Measurements from ENCODE around the gene CD1C.

Gene CD1C

DNA sequence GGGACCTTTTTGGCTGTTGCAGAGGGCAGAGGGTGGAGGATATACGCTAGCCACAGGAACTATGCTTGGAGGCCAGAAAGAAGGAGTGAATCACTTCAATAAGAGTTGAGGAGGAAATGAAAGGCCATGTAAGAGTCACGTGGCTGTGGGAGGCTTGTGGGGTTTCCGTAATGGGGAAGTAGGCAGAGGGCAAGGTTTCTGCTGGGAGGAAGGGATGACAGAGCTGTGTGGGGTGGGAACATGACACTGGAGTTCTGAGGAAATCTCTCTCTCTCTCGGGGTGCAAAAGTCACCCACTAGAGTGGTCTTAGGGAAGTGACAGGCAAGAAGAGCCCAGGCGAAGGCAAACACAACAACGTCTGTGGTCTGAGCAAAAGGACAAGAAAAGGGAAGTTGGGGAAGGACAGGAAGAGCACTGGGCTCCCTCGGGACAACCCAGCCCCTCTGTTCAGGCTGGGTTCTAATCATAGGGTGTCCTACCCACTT is 3.9 kb upstream of the CD1C start:
- TF ChIP-seq CEBPB (IDR thresholded peaks at IDR 0.05) (no peak), NFIC (IDR thresholded peaks at IDR 0.05) (no peak), YY1 (IDR thresholded peaks at IDR 0.05; ENCODE audit: low read depth) (no peak), EGR1 (IDR thresholded peaks at IDR 0.05) (no peak), CREB1 (IDR thresholded peaks at IDR 0.05; ENCODE audit: low read depth) (no peak), TCF12 (IDR thresholded peaks at IDR 0.05; ENCODE audit: low read depth) (no peak), RAD21 (IDR thresholded peaks at IDR 0.05; ENCODE audit: low read depth) (no peak), ZBTB7A (IDR thresholded peaks at IDR 0.05; ENCODE audit: low read depth) (no peak), EP300 (IDR thresholded peaks at IDR 0.05; ENCODE audit: borderline replicate concordance) (no peak), MAX (IDR thresholded peaks at IDR 0.05) (no peak), FOXM1 (IDR thresholded peaks at IDR 0.05; ENCODE audit: borderline replicate concordance, low read depth) (no peak), REST (IDR thresholded peaks at IDR 0.05; ENCODE audit: low read depth) (no peak), TAF1 (IDR thresholded peaks at IDR 0.05; ENCODE audit: low read depth) (no peak), TEAD4 (IDR thresholded peaks at IDR 0.05) (no peak)
- TF ChIP-seq, protein P1, sequence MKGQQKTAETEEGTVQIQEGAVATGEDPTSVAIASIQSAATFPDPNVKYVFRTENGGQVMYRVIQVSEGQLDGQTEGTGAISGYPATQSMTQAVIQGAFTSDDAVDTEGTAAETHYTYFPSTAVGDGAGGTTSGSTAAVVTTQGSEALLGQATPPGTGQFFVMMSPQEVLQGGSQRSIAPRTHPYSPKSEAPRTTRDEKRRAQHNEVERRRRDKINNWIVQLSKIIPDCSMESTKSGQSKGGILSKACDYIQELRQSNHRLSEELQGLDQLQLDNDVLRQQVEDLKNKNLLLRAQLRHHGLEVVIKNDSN (IDR thresholded peaks at IDR 0.05) = no peak

DNA sequence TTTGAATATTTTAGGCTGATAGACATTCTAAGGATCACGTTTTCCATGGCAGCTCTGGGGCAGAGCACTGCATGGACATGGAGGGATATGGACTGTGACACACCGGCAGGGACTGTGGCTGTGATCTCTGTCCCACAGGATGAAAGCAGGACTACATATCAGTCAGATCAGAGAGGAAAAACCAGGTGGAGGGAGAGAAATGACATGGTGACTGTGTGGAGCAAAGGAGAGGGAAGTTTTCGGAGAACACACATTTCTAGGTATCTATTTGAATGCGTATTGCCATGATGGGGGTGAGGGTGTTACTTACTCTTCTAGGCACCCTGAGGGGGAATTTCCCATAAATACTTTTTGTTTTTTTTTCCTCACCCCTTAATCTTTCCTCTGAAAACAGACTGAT is 3.2 kb upstream of the CD1C start:
- TF ChIP-seq CEBPB (IDR thresholded peaks at IDR 0.05) (no peak), YY1 (IDR thresholded peaks at IDR 0.05; ENCODE audit: low read depth) (no peak), ZBTB7A (IDR thresholded peaks at IDR 0.05; ENCODE audit: low read depth) (no peak), NFIC (IDR thresholded peaks at IDR 0.05) (no peak)

GRCh38 chr1:158286941-158287346 is 2.8 kb upstream of the CD1C start:
- TF ChIP-seq RAD21 (IDR thresholded peaks at IDR 0.05; ENCODE audit: low read depth) = no peak
- TF ChIP-seq TEAD4 (IDR thresholded peaks at IDR 0.05) = no peak
- no peak for TF ChIP-seq TAF1 (IDR thresholded peaks at IDR 0.05; ENCODE audit: low read depth)

- no peak for TF ChIP-seq RAD21 (IDR thresholded peaks at IDR 0.05; ENCODE audit: low read depth)
- TF ChIP-seq TAF1 (IDR thresholded peaks at IDR 0.05; ENCODE audit: low read depth) = no peak
- no peak for TF ChIP-seq CREB1 (IDR thresholded peaks at IDR 0.05; ENCODE audit: low read depth)
- TF ChIP-seq EP300 (IDR thresholded peaks at IDR 0.05; ENCODE audit: borderline replicate concordance) = no peak
Observed at GRCh38 chr1:158290321-158290844, 660 bp downstream of the CD1C start.

DNA sequence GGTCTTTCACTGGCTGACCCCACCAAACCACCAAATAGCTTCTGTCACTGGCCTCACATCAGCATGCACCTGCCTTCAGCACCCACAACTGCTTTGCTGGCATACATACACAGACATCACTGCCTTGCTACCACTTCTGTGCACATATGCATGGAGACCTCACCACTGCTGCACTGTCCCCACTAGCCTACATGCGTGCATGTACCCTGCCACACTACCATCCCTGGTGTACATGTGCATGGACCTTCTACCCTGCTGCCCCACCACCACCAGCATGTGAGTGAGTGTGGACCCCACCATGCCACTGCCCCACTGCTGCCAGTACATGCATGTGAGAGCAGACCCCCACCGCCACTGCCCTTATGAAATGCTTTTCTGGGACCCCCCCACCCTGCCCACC is 6.1 kb downstream of the CD1C start:
- TF ChIP-seq CREB1 (IDR thresholded peaks at IDR 0.05; ENCODE audit: low read depth) (no peak), FOXM1 (IDR thresholded peaks at IDR 0.05; ENCODE audit: borderline replicate concordance, low read depth) (no peak), REST (IDR thresholded peaks at IDR 0.05; ENCODE audit: low read depth) (no peak), TCF12 (IDR thresholded peaks at IDR 0.05; ENCODE audit: low read depth) (no peak), TAF1 (IDR thresholded peaks at IDR 0.05; ENCODE audit: low read depth) (no peak), ZBTB7A (IDR thresholded peaks at IDR 0.05; ENCODE audit: low read depth) (no peak), RAD21 (IDR thresholded peaks at IDR 0.05; ENCODE audit: low read depth) (no peak), EP300 (IDR thresholded peaks at IDR 0.05; ENCODE audit: borderline replicate concordance) (no peak), NFIC (IDR thresholded peaks at IDR 0.05) (no peak), MAX (IDR thresholded peaks at IDR 0.05) (no peak), TEAD4 (IDR thresholded peaks at IDR 0.05) (no peak), CEBPB (IDR thresholded peaks at IDR 0.05) (no peak), EGR1 (IDR thresholded peaks at IDR 0.05) (no peak), YY1 (IDR thresholded peaks at IDR 0.05; ENCODE audit: low read depth) (no peak)
- TF ChIP-seq, protein P1 (IDR thresholded peaks at IDR 0.05) = no peak

DNA sequence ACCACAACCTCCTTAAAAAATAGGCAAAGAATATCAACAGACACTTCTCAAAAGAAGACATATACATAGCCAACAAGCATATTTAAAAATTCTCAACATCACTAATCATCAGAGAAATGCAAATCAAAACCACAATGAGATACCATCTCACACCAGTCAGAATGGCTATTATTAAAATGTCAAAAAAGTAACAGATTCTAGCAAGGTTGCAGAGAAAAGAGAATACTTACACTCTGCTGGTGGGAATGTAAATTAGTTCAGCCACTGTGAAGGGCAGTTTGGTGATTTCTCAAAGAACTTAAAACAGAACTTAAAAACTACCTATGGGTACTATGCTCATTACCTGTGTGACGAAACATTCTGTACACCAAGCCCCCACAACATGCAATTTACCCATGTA is 20.9 kb downstream of the CD1C start:
- TF ChIP-seq EGR1 (IDR thresholded peaks at IDR 0.05) (no peak), TEAD4 (IDR thresholded peaks at IDR 0.05) (no peak), CREB1 (IDR thresholded peaks at IDR 0.05; ENCODE audit: low read depth) (no peak), TAF1 (IDR thresholded peaks at IDR 0.05; ENCODE audit: low read depth) (no peak), FOXM1 (IDR thresholded peaks at IDR 0.05; ENCODE audit: borderline replicate concordance, low read depth) (no peak), REST (IDR thresholded peaks at IDR 0.05; ENCODE audit: low read depth) (no peak), CEBPB (IDR thresholded peaks at IDR 0.05) (no peak), TCF12 (IDR thresholded peaks at IDR 0.05; ENCODE audit: low read depth) (no peak)
- TF ChIP-seq, protein P1 (IDR thresholded peaks at IDR 0.05) = no peak
